Measurements from ENCODE around the gene SLC7A9. TPM values are rescaled to one million over a fixed set of nuclear protein-coding genes. Genes with fewer than 3 reads are reported as not detected.

The SLC7A9 gene
- total RNA-seq, 1 donor from 2014 or later = 0.64 TPM

- Mint-ChIP-seq H3K4me3 (ENCODE audit: unreplicated experiment) (no peak overlapping the region), H3K27ac (ENCODE audit: unreplicated experiment) (no peak overlapping the region)
Measured at GRCh38 chr19:32874605-32875004, 5.0 kb upstream of the SLC7A9 start.

GRCh38 chr19:32873247-32873959 is 3.8 kb upstream of the SLC7A9 start:
- DNase-seq = no peak
- no peak for TF ChIP-seq CTCF (IDR thresholded peaks at IDR 0.05; ENCODE audit: partially characterized antibody, unreplicated experiment)
- H3K4me3 Mint-ChIP-seq (ENCODE audit: unreplicated experiment) = no peak overlapping the region
- no peak overlapping the region for H3K27ac Mint-ChIP-seq (ENCODE audit: unreplicated experiment)
- peaks cover 1% of the 10 kb centered on the region for H3K4me1 Mint-ChIP-seq (ENCODE audit: low read depth, unreplicated experiment)
- H3K36me3 Mint-ChIP-seq (ENCODE audit: unreplicated experiment) = no peaks in the 10 kb centered on the region
- no peaks in the 10 kb centered on the region for H3K9me3 Mint-ChIP-seq (ENCODE audit: unreplicated experiment)
- H3K27me3 Mint-ChIP-seq (ENCODE audit: unreplicated experiment) = peaks cover 2% of the 10 kb centered on the region

More at GRCh38 chr19:32874605-32875004, 5.0 kb upstream of the SLC7A9 start:
- Mint-ChIP-seq H3K9me3 (ENCODE audit: unreplicated experiment) (no peaks in the 10 kb centered on the region), H3K36me3 (ENCODE audit: unreplicated experiment) (no peaks in the 10 kb centered on the region), H3K4me1 (ENCODE audit: low read depth, unreplicated experiment) (peaks cover 1% of the 10 kb centered on the region), H3K27me3 (ENCODE audit: unreplicated experiment) (peaks cover 3% of the 10 kb centered on the region)
- DNase-seq = no peak
- no peak for TF ChIP-seq CTCF (IDR thresholded peaks at IDR 0.05; ENCODE audit: partially characterized antibody, unreplicated experiment)

GRCh38 chr19:32872391-32872790 is 2.8 kb upstream of the SLC7A9 start:
- Mint-ChIP-seq H3K27ac (ENCODE audit: unreplicated experiment) (no peak overlapping the region), H3K4me3 (ENCODE audit: unreplicated experiment) (no peak overlapping the region), H3K36me3 (ENCODE audit: unreplicated experiment) (no peaks in the 10 kb centered on the region), H3K4me1 (ENCODE audit: low read depth, unreplicated experiment) (peaks cover 1% of the 10 kb centered on the region), H3K27me3 (ENCODE audit: unreplicated experiment) (peaks cover 2% of the 10 kb centered on the region), H3K9me3 (ENCODE audit: unreplicated experiment) (no peaks in the 10 kb centered on the region)
- no peak for TF ChIP-seq CTCF (IDR thresholded peaks at IDR 0.05; ENCODE audit: partially characterized antibody, unreplicated experiment)
- DNase-seq = no peak

GRCh38 chr19:32870981-32871451 is 1.4 kb upstream of the SLC7A9 start:
- Mint-ChIP-seq H3K27me3 (ENCODE audit: unreplicated experiment) (no peaks in the 10 kb centered on the region), H3K9me3 (ENCODE audit: unreplicated experiment) (no peaks in the 10 kb centered on the region), H3K4me3 (ENCODE audit: unreplicated experiment) (no peak overlapping the region), H3K36me3 (ENCODE audit: unreplicated experiment) (no peaks in the 10 kb centered on the region), H3K4me1 (ENCODE audit: low read depth, unreplicated experiment) (peaks cover 4% of the 10 kb centered on the region), H3K27ac (ENCODE audit: unreplicated experiment) (no peak overlapping the region)
- no peak for DNase-seq
- TF ChIP-seq CTCF (IDR thresholded peaks at IDR 0.05; ENCODE audit: partially characterized antibody, unreplicated experiment) = no peak

- Mint-ChIP-seq H3K27ac (ENCODE audit: unreplicated experiment) (no peak overlapping the region), H3K4me1 (ENCODE audit: low read depth, unreplicated experiment) (peaks cover 3% of the 10 kb centered on the region), H3K27me3 (ENCODE audit: unreplicated experiment) (no peaks in the 10 kb centered on the region), H3K36me3 (ENCODE audit: unreplicated experiment) (no peaks in the 10 kb centered on the region), H3K4me3 (ENCODE audit: unreplicated experiment) (no peak overlapping the region), H3K9me3 (ENCODE audit: unreplicated experiment) (peaks cover 1% of the 10 kb centered on the region)
- no peak for TF ChIP-seq CTCF (IDR thresholded peaks at IDR 0.05; ENCODE audit: partially characterized antibody, unreplicated experiment)
- DNase-seq = no peak
Measured at GRCh38 chr19:32869966-32870573, 503 bp upstream of the SLC7A9 start.
